Common myeloid progenitor, CD34-positive (primary cell): ENCODE results near the gene P2RX1.

Experiments
- CTCF ChIA-PET: fragments of 350-600 bp; sonication (Branson Sonifier 250); formaldehyde crosslinking; loops from one replicate; lab custom pipeline; 2021; ENCODE audit warnings: antibody characterized with exemption; lab: Charles Lee
- POLR2A ChIA-PET: fragments of 350-600 bp; sonication (Branson Sonifier 250); formaldehyde crosslinking; loops from one replicate; lab custom pipeline; 2021; ENCODE audit warnings: antibody characterized with exemption; lab: Charles Lee
- DNase-seq, 3 donors: peaks; one replicate each; pipeline versions ENCODE4 v3.0.0 to v3.0.0-alpha.2; 2013
- H3K27ac ChIP-seq, 2 experiments: 1 replicate in 1 of 2; 2 replicates in 1 of 2; pipeline ENCODE4 v1.7.0; 2013; ENCODE audit warnings: inconsistent platforms in 2 of 2, low read length in 2 of 2, mild to moderate bottlenecking in 2 of 2, low read depth in 1 of 2, moderate library complexity in 1 of 2; ENCODE audit not compliant: severe bottlenecking in 2 of 2, insufficient read depth in 1 of 2, poor library complexity in 1 of 2
- H3K27me3 ChIP-seq, 5 experiments: replicated peaks in 2 of 5; 1 replicate in 3 of 5; 2 replicates in 2 of 5; pipeline versions ENCODE4 v1.6.1 to v1.7.0; 2013; ENCODE audit warnings: low read length in 4 of 5, mild to moderate bottlenecking in 2 of 5, moderate library complexity in 2 of 5, inconsistent platforms in 1 of 5; ENCODE audit not compliant: insufficient read depth in 5 of 5, control insufficient read depth in 4 of 5
- H3K36me3 ChIP-seq, 4 experiments: 1 replicate in 2 of 4; 2 replicates in 2 of 4; pipeline versions ENCODE4 v1.6.1 to v1.7.0; 2013; ENCODE audit warnings: low read length in 3 of 4, control low read depth in 1 of 4, mild to moderate bottlenecking in 1 of 4; ENCODE audit not compliant: control insufficient read depth in 4 of 4, insufficient read depth in 4 of 4
- H3K4me1 ChIP-seq, 4 experiments: 1 replicate in 3 of 4; 2 replicates in 1 of 4; pipeline versions ENCODE4 v1.6.1 to v1.7.1; 2013; ENCODE audit warnings: low read length in 3 of 4, mild to moderate bottlenecking in 3 of 4, control low read depth in 1 of 4, inconsistent platforms in 1 of 4, moderate library complexity in 1 of 4; ENCODE audit not compliant: control insufficient read depth in 4 of 4, insufficient read depth in 4 of 4; ENCODE audit errors: control extremely low read depth in 1 of 4
- H3K4me3 ChIP-seq, 7 experiments: 1 replicate in 4 of 7; 2 replicates in 3 of 7; pipeline versions ENCODE4 v1.5.1 to v1.7.0; 2013; ENCODE audit warnings: mild to moderate bottlenecking in 7 of 7, low read length in 6 of 7, moderate library complexity in 6 of 7, inconsistent platforms in 2 of 7, low read depth in 2 of 7, control low read depth in 1 of 7; ENCODE audit not compliant: insufficient read depth in 4 of 7, control insufficient read depth in 1 of 7; ENCODE audit errors: extremely low read depth in 1 of 7
- H3K9me3 ChIP-seq, 5 experiments: 1 replicate in 4 of 5; 2 replicates in 1 of 5; pipeline versions ENCODE4 v1.6.1 to v1.7.1; 2013; ENCODE audit warnings: low read length in 4 of 5, mild to moderate bottlenecking in 2 of 5, inconsistent platforms in 1 of 5, low read depth in 1 of 5, moderate library complexity in 1 of 5; ENCODE audit not compliant: control insufficient read depth in 4 of 5, insufficient read depth in 2 of 5; ENCODE audit errors: control extremely low read depth in 1 of 5
- WGBS: methylation state at CpG from one replicate; pipeline ENCODE4 v1.1.5; 2013; ENCODE audit not compliant: insufficient coverage; 5-methylcytosine and 5-hydroxymethylcytosine counted together

Gene P2RX1

DNA sequence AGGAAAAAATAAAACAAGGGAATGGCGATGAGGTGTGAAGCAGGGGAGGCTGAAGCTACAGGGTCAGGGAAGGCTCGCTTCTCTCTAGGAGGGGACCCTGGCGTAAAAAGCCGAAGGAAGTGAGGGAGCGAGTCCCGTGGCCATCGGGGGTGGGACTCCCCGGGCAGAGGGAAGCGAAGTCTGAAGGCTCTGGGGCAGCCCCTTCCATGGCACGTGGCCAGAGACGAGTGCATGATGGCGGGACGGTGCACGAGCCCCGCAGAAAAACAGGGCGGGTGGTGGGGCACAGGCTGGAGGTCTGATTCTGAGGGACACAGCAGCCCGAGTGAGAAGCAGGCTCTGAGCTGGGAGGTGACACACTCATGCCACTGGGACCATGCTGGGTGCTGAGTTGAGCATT lies 49.2 kb downstream of the P2RX1 start:
- H3K4me1 ChIP-seq, result peaks cover 0 to 5% (median 2%) of the 10 kb centered on the region in 4 experiments
- H3K27me3 ChIP-seq, result no peaks in the 10 kb centered on the region
- no peak for DNase-seq
- H3K9me3 ChIP-seq, result no peaks in the 10 kb centered on the region
- WGBS, result 93% methylated on average over 17 of the region's 17 CpGs
- CTCF ChIA-PET, result interaction anchor here (0.5 to 0.6 kb wide), 3 partner anchors 39 to 132 kb away, joined by 3 to 4 read pairs (median 3); no protein-coding TSS in a partner anchor
- peaks cover 0 to 3% (median 0%) of the 10 kb centered on the region in 4 experiments for H3K36me3 ChIP-seq
- no peak overlapping the region for H3K4me3 ChIP-seq
- H3K27ac ChIP-seq, result no peak overlapping the region
- POLR2A ChIA-PET, result no interaction called here

DNA sequence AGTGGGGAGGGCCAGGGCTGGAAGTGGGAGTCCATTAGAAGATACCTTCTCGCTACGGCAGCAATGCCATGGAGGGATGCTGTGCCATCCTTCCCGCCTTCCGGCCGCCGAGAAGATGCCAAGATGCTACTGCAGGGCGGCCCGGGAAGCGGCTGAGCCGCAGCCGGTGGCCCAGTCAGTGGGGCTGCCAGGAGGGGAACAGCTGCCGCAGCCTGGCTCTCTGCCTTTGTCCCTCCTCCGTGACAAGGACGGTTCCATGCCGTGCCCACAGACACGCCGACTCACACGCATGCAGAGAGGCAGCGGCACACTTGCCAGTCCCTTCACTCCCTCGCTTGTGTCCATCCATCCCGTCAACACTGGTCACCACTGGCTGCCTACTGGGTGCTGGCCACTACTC lies 50.0 kb downstream of the P2RX1 start:
- Histone ChIP-seq H3K4me3 (no peak overlapping the region), H3K27ac (no peak overlapping the region), H3K36me3 (peaks cover 0 to 3% (median 1%) of the 10 kb centered on the region in 4 experiments), H3K4me1 (peaks cover 0 to 5% (median 2%) of the 10 kb centered on the region in 4 experiments), H3K9me3 (no peaks in the 10 kb centered on the region), H3K27me3 (no peaks in the 10 kb centered on the region)
- CTCF ChIA-PET, result no interaction called here
- 99% methylated on average over 21 of the region's 21 CpGs for WGBS
- POLR2A ChIA-PET, result interaction anchor here (1.2 kb wide), 1 partner anchor 39 kb away, joined by 3 read pairs; no protein-coding TSS in a partner anchor
- no peak for DNase-seq

DNA sequence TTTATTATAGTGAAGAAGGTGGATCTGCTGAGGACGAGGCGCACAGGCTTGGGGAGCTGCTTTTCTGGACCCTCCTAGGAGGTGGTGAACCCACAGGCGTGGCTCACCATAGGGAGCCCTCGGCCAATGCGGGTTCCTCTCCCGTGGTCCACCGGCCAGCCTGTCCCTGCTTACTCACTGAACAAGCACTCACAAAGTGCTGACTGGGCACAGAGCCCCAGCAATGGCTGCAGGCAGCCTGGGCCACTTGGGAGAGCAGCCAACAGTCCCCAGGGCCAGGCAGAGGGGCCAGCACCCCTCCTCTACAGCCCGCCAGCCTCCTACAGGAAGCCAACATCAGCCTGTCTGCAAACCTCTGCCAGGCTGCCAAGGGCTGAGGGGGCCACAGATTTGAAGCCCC lies 51.1 kb downstream of the P2RX1 start:
- 85% methylated on average over 8 of the region's 8 CpGs for WGBS
- ChIA-PET POLR2A (no interaction called here), CTCF (interaction anchor here (0.6 to 1.5 kb wide), 6 partner anchors 11 to 48 kb away, joined by 3 to 6 read pairs (median 3); no protein-coding TSS in a partner anchor)
- H3K4me3 ChIP-seq, result no peak overlapping the region
- no peak for DNase-seq
- peaks cover 0 to 5% (median 1%) of the 10 kb centered on the region in 4 experiments for H3K36me3 ChIP-seq
- no peaks in the 10 kb centered on the region for H3K27me3 ChIP-seq
- no peaks in the 10 kb centered on the region for H3K4me1 ChIP-seq
- no peak overlapping the region for H3K27ac ChIP-seq
- no peaks in the 10 kb centered on the region for H3K9me3 ChIP-seq

- Histone ChIP-seq H3K36me3 (peaks cover 0 to 5% (median 1%) of the 10 kb centered on the region in 4 experiments), H3K27me3 (no peaks in the 10 kb centered on the region), H3K4me1 (no peaks in the 10 kb centered on the region), H3K4me3 (no peak overlapping the region), H3K27ac (no peak overlapping the region), H3K9me3 (no peaks in the 10 kb centered on the region)
- ChIA-PET CTCF (interaction anchor here (0.7 to 2.5 kb wide), 10 partner anchors 10 to 210 kb away, joined by 3 to 8 read pairs (median 3); no protein-coding TSS in a partner anchor), POLR2A (no interaction called here)
- WGBS, result 95% methylated on average over 10 of the region's 10 CpGs
- no peak for DNase-seq
Measured at GRCh38 chr17:3864534-3864933, 51.7 kb downstream of the P2RX1 start.

- WGBS, result 97% methylated on average over 23 of the region's 28 CpGs
- H3K4me3 ChIP-seq, result no peak overlapping the region
- peaks cover 0 to 5% (median 1%) of the 10 kb centered on the region in 4 experiments for H3K36me3 ChIP-seq
- H3K27me3 ChIP-seq, result no peaks in the 10 kb centered on the region
- H3K4me1 ChIP-seq, result no peaks in the 10 kb centered on the region
- no peak overlapping the region for H3K27ac ChIP-seq
- POLR2A ChIA-PET, result interaction anchor here (0.8 kb wide), 1 partner anchor 16 kb away, joined by 3 read pairs; the partner anchor contains the start of gene NCBP3
- CTCF ChIA-PET, result interaction anchor here (0.6 to 2.5 kb wide), 11 partner anchors 8 to 213 kb away, joined by 3 to 8 read pairs (median 4); partner anchors contain the start of gene NCBP3
- no peak for DNase-seq
- no peaks in the 10 kb centered on the region for H3K9me3 ChIP-seq
Measured at GRCh38 chr17:3861761-3862681, 54.2 kb downstream of the P2RX1 start.

DNA sequence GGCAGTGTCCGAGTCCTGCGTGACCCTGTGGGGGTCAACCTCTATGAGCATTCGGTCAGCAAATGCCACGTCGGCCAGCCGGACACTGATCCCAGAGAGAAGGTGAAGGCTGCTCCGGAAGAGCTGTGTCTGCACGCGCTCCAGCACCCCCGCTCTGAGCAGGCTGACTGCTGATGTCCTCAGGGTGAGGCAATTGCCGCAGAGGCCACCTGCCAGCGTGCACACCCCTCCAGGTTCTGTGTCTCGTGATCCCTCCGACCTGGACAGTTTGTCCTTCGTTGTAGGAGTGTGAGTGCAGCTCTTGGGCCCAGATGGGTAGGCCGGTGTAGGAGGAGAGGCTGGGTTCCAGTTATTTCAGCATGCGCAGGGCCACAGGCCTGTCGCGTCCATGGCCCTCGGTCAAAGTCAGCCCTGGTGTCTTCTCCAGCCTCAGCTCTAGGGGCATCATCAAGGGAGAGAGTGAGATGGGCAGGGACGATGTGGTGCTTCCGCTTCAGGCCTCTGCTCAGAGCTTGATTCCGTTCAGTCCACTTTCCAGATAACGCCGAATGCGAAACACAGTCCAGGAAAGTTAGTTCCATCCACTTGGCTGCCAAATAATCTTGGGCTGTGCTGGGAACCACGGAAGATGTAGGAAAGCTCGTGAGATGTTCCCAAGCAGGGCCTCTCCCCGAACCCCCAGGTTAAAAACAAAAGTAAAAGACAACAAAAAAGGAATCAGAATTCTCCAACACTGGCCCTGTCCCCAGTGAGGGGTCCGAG lies 55.1 kb downstream of the P2RX1 start:
- H3K27me3 ChIP-seq, result no peaks in the 10 kb centered on the region
- H3K36me3 ChIP-seq, result peaks cover 0 to 5% (median 1%) of the 10 kb centered on the region in 4 experiments
- no peaks in the 10 kb centered on the region for H3K9me3 ChIP-seq
- H3K27ac ChIP-seq, result no peak overlapping the region
- ChIA-PET POLR2A (no interaction called here), CTCF (interaction anchor here (0.6 to 1.6 kb wide), 7 partner anchors 9 to 213 kb away, joined by 3 to 4 read pairs (median 4); partner anchors contain the start of gene NCBP3)
- WGBS, result 95% methylated on average over 30 of the region's 30 CpGs
- H3K4me3 ChIP-seq, result no peak overlapping the region
- no peak for DNase-seq
- H3K4me1 ChIP-seq, result no peaks in the 10 kb centered on the region
